ENCODE data around the gene AVPR2. TPM values are rescaled to one million over a fixed set of nuclear protein-coding genes. Genes with fewer than 3 reads are reported as not detected.

AVPR2 gene
- total RNA-seq, 1 experiment from 2014 or later = not detected

DNA sequence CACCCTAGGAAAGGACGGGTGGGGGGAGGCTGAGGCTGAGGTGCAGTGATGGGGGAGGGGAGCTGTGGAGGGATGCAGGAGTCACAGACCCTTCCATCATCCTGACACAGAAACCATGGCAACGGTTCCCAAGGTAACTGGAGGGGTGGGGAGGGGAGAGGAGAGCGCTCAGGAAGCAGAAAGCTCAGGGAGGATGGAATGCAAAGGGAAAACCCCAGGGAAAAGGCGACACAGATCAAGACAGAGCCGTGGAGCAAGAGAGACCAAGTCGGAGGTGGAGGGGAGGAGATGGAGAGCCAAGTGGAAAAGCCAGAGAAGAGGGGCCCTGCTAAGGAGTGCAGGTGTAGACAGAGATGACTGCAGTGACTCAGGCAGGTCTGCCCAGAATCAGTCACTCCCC is 33.0 kb upstream of the AVPR2 start (continued):
- TF ChIP-seq, protein P1, sequence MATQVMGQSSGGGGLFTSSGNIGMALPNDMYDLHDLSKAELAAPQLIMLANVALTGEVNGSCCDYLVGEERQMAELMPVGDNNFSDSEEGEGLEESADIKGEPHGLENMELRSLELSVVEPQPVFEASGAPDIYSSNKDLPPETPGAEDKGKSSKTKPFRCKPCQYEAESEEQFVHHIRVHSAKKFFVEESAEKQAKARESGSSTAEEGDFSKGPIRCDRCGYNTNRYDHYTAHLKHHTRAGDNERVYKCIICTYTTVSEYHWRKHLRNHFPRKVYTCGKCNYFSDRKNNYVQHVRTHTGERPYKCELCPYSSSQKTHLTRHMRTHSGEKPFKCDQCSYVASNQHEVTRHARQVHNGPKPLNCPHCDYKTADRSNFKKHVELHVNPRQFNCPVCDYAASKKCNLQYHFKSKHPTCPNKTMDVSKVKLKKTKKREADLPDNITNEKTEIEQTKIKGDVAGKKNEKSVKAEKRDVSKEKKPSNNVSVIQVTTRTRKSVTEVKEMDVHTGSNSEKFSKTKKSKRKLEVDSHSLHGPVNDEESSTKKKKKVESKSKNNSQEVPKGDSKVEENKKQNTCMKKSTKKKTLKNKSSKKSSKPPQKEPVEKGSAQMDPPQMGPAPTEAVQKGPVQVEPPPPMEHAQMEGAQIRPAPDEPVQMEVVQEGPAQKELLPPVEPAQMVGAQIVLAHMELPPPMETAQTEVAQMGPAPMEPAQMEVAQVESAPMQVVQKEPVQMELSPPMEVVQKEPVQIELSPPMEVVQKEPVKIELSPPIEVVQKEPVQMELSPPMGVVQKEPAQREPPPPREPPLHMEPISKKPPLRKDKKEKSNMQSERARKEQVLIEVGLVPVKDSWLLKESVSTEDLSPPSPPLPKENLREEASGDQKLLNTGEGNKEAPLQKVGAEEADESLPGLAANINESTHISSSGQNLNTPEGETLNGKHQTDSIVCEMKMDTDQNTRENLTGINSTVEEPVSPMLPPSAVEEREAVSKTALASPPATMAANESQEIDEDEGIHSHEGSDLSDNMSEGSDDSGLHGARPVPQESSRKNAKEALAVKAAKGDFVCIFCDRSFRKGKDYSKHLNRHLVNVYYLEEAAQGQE (IDR thresholded peaks at IDR 0.05; ENCODE audit: low read depth) = no peak

DNA sequence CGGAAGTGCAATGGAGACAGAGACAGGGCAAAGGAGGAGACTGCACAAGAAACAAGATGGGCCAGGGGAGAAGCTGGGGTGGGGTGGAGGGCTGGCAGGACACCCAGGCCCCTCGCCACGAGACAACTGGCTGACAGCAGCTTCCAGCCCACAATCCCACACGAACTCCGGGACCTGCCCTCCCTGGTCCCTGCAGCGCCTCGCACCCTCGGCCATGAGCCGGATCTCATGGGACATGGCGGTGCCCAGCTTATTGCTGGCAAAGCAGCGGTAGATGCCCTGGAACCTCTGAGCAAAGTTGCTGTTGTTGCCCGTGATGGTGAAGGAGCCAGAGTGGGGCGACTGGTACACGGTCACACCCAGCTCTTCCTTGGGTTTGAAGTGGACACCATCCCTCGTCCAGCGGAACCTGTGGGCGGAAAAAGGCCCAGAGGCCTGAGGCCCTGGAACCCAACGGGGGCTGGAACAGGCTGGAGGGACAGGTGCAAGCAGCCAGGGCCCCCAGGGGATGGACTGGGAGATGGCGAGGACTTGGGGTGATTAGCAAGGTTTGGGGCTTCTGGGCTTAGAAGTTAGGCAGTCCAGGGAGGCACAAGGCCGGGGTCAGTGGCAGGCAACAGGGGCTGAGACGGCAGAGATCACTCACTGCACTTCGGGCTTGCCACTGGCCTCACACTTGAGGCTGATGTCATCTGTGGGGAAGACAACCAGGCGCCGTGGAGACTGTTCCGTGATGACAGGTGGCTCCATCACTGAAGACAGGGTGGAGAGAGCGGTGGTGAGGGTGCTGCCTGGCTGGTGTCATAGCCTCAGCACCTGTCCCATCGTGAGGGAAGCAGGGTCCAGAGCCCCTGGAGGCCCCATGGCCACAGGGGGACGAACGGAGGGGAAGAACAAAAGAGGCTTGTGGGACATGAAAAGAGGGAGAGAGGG is 32.3 kb upstream of the AVPR2 start:
- no peak overlapping the region for H3K4me2 ChIP-seq (ENCODE audit: low read length)
- intact Hi-C loops (cut with micrococcal nuclease) = no loop called here

More for the DNA sequence above, 32.3 kb upstream of the AVPR2 start:
- Histone ChIP-seq H2AFZ (ENCODE audit: low read depth, low read length, poor library complexity, severe bottlenecking) (no peak overlapping the region), H4K20me1 (ENCODE audit: insufficient read depth) (no peaks in the 10 kb centered on the region), H3K27ac (ENCODE audit: low read depth, low read length) (no peak overlapping the region), H3K36me3 (ENCODE audit: control insufficient read depth in 1 of 2, insufficient read depth in 2 of 2, low read length in 2 of 2) (no peaks in the 10 kb centered on the region), H3K4me1 (ENCODE audit: control insufficient read depth in 1 of 2, insufficient read depth in 2 of 2, low read length in 2 of 2) (no peaks in the 10 kb centered on the region), H3K9me2 (ENCODE audit: insufficient read depth) (no peaks in the 10 kb centered on the region), H3K4me3 (replicated peaks in 1 of 2; ENCODE audit: low read depth in 1 of 2, low read length in 2 of 2) (no peak overlapping the region), H3K27me3 (ENCODE audit: insufficient read depth, low read length) (no peaks in the 10 kb centered on the region), H3K9ac (ENCODE audit: low read length) (no peak overlapping the region), H3K9me3 (ENCODE audit: control insufficient read depth in 1 of 2, insufficient read depth in 1 of 2, low read depth in 1 of 2, low read length in 2 of 2) (no peaks in the 10 kb centered on the region), H3K79me2 (ENCODE audit: insufficient read depth, low read length) (no peaks in the 10 kb centered on the region)
- POLR2A ChIA-PET = no interaction called here
- BruUV-seq (replicated peaks) = no TSS peak
- no peak for TF ChIP-seq SIN3A (IDR thresholded peaks at IDR 0.05; ENCODE audit: low read depth)
- TF ChIP-seq, protein P2, sequence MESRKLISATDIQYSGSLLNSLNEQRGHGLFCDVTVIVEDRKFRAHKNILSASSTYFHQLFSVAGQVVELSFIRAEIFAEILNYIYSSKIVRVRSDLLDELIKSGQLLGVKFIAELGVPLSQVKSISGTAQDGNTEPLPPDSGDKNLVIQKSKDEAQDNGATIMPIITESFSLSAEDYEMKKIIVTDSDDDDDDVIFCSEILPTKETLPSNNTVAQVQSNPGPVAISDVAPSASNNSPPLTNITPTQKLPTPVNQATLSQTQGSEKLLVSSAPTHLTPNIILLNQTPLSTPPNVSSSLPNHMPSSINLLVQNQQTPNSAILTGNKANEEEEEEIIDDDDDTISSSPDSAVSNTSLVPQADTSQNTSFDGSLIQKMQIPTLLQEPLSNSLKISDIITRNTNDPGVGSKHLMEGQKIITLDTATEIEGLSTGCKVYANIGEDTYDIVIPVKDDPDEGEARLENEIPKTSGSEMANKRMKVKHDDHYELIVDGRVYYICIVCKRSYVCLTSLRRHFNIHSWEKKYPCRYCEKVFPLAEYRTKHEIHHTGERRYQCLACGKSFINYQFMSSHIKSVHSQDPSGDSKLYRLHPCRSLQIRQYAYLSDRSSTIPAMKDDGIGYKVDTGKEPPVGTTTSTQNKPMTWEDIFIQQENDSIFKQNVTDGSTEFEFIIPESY (IDR thresholded peaks at IDR 0.05; ENCODE audit: extremely low read depth, insufficient replicate concordance, low read length) = no peak
- ATAC-seq = no peak
- CTCF ChIA-PET = no interaction called here
- DNase-seq (ENCODE audit: low read depth, low spot score) = no peak
- RAD21 ChIA-PET (ENCODE audit: low non-redundant PET in 1 of 2, low total read pairs in 2 of 2, uncharacterized antibody in 2 of 2, unreplicated experiment in 2 of 2) = no interaction called here

Measured in HCT116 (cell line).